ENCODE measurements around the gene CRPPA.

CRPPA gene

DNA sequence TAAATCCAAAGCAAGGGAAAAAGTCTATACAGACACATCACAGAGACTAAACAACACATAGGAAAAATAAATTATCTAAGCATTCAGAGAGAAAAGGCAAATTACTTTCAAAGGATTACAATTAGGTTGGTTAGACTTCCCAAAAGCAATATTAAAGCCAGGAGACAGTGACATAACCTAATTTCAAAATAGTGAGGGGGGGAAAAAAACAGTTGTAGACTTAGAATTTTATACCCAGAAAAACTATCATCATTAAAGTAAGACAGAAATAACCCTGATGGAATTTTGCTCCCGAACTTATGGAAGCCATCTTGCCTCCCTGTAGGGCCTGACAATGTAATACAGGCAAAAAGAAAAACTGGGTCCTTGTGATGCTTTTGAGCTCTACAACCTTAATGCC lies 18.4 kb downstream of the CRPPA start:
- DNase-seq (ENCODE audit: low spot score) = no peak
- H3K4me3 ChIP-seq = no peak overlapping the region
- TF ChIP-seq, protein P1, sequence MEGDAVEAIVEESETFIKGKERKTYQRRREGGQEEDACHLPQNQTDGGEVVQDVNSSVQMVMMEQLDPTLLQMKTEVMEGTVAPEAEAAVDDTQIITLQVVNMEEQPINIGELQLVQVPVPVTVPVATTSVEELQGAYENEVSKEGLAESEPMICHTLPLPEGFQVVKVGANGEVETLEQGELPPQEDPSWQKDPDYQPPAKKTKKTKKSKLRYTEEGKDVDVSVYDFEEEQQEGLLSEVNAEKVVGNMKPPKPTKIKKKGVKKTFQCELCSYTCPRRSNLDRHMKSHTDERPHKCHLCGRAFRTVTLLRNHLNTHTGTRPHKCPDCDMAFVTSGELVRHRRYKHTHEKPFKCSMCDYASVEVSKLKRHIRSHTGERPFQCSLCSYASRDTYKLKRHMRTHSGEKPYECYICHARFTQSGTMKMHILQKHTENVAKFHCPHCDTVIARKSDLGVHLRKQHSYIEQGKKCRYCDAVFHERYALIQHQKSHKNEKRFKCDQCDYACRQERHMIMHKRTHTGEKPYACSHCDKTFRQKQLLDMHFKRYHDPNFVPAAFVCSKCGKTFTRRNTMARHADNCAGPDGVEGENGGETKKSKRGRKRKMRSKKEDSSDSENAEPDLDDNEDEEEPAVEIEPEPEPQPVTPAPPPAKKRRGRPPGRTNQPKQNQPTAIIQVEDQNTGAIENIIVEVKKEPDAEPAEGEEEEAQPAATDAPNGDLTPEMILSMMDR (IDR thresholded peaks at IDR 0.05) = no peak
- no peak overlapping the region for H3K27ac ChIP-seq

DNA sequence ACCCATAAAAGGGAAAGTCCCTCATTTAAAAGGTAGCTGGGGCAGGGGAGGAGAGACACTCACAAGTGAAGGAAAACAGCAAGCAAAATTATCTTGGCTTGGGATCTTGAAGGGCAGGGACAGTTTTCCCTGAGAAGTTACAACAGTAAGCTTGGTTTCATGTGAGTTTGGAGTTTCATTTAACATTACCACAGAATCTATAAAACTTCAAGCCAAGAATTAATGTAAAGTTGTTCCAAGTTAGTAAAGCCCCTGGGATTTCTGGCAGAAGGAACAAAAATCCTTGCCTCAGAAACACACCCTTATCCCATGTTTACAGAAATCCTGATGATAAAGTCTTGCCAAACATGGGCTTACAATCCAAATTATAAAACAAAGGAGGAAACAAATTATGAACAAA lies 19.2 kb downstream of the CRPPA start:
- H3K4me3 ChIP-seq = no peak overlapping the region
- TF ChIP-seq, protein P1 (IDR thresholded peaks at IDR 0.05) = no peak
- no peak overlapping the region for H3K27ac ChIP-seq
- DNase-seq (ENCODE audit: low spot score) = no peak

DNA sequence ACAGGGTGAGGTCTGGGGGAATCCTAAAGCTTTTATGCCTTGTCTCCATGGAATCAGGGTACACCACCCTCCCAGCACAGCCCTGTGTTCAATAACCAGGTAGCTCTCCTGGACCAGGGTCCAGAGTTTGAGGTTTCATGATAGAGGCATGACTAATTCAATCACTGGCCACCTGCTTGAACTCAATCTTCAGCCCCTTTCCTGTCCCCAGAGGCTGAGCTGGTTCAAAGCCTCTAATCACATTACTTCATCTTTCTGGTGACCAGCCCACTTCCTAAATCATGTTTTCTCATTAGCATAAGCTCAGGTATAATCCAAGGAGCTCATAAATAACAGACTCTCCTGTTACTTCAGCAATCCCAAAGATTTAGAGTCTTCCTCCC lies 20.5 kb downstream of the CRPPA start:
- TF ChIP-seq, protein P1 (IDR thresholded peaks at IDR 0.05) = no peak
- no peak for DNase-seq (ENCODE audit: low spot score)
- Histone ChIP-seq H3K4me3 (no peak overlapping the region), H3K27ac (no peak overlapping the region)

DNA sequence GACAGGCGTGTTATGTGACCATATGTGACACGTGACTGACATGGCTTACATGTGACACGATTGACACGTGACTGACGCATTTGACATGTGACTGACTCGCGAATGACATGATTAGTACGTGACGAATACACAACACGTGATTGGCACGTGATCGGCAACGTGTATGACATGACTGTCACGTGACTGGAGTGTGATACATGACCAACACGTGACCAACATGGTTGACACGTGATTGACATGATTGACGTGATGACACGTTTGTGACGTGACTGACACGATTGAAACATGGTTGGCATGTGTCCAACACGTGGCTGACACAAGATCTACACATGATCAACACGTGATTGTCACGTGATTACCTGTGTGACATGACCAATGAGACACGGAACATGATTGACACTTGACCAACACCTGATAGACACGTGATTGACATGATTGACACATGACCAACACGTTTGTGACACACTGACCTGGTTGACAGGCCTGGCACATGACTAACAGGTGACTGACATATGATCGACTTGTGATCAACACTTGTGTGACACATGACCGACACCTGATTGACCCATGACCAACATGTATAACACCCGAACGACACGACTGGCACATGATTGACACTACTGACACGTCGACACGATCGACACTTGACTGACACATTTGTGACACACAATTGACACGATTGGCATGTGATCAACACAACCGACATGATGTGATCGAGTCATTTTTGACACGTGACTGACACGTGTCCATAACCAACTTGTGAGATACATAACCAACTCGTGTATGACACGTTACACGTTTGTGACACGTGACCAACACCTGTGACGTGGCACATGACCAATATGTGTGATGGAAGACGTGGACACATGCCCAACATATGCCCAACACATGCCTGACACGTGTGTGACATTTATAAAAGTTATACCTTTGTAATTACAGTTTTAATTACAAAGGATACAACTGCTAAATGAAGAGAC lies 21.1 kb downstream of the CRPPA start:
- TF ChIP-seq, protein P1 (IDR thresholded peaks at IDR 0.05) = no peak
- DNase-seq (ENCODE audit: low spot score) = no peak
- Histone ChIP-seq H3K4me3 (no peak overlapping the region), H3K27ac (no peak overlapping the region)

DNA sequence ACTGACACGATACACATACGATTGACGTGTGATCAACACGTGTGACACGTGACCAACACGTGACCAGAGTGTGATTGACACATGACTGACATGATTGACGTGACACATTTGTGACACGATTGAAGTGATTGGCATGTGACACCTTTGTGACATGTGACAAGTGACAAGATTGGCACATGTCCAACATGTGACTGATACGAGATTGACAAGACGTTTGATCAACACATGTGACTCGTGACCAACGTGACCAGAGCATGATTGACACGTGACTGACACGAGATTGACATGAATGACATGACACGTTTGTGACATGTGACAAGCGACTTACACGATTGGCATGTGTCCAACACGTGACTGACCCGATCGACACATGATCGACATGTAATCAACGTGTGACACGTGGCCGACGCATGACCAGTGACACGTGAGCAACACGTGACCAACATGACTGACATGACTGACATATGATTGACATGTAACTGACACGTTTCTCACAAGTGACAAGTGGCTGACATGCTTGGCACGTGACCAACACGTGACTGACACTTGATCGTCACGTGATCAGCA lies 22.0 kb downstream of the CRPPA start:
- no peak for DNase-seq (ENCODE audit: low spot score)
- no peak overlapping the region for H3K4me3 ChIP-seq
- H3K27ac ChIP-seq = no peak overlapping the region
- TF ChIP-seq, protein P1 (IDR thresholded peaks at IDR 0.05) = no peak

DNA sequence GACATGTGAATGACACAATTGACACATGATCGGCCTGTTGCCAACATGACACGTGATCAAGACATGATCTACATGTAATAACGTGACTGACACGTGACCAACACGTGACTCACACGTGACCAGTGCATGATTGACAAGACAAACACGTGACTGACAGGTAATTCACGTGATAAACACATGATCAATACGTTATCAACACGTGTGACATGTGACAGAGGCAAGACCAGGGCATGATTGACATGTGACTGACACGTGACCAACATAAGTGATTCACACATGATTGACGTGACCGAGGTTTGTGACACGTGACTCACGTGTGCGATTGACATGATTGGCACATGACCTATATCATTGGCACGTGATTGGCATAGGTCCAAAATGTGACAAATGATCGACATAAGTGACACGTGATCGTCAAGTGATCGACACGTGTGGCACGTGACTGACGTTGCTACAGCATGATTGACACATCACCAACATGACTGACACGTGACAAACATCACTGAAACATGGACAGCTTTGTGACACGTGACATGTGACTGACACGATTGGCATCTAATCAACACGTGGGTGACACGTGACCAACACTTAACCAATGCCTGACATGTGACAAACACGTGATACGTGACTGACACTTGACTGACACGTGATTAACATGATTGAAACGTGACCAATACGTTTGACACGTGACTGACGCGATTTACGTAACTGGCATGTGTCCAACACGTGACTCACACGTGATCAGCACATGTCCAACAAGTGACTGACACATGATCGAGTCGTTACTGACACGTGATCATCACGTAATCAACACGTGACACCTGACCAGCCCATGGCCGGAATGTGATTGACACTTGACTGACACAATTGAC lies 23.0 kb downstream of the CRPPA start:
- no peak for DNase-seq (ENCODE audit: low spot score)
- Histone ChIP-seq H3K27ac (no peak overlapping the region), H3K4me3 (no peak overlapping the region)
- TF ChIP-seq, protein P1 (IDR thresholded peaks at IDR 0.05) = no peak
